ENCODE data around the gene CYRIA.

The CYRIA gene

DNA sequence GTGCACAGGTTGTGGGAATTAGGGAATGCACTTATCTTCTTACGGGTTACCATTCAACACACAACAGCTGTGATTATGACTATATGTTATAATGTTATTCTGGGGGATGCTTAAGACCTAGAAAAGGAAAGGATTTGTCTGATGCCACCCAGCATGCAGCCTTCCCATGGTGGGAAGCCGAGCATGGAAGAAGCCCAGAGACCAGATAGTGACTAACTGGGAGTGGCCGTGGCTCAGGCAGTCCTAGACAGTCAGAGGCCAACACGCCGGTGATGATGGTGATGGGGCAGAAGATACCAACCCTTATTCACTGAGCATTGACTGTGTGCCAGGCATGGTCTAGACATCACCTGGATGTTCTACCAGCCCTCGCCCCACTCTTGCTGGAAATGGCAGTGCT lies 35.9 kb downstream of the CYRIA start:
- Mint-ChIP-seq H3K9me3 (no peaks in the 10 kb centered on the region), H3K4me3 (no peak overlapping the region), H3K27ac (no peak overlapping the region), H3K27me3 (peaks cover 56% of the 10 kb centered on the region), H3K4me1 (peaks cover 14% of the 10 kb centered on the region)
- DNase-seq (no peak), ATAC-seq (no peak)

DNA sequence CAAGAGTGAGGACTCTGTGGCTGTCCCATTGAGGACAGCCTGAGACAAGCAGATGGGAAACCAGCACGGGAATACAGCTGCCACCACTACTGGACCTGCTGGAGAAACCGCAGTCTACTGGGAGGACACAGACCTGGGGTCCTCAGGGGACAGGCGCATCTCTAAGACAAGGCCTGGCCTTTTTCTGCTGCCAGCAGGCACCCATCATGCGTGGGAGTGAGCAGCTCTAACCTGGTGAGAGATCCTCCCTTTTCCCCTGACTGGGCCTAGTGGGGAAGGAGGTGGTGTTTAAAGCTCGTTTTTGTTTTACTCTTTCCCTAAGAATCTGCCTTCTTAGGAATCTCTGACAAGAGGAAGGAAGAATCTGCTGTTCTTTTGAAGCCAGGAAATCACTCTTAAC lies 36.6 kb downstream of the CYRIA start:
- DNase-seq (no peak), ATAC-seq (no peak)
- Mint-ChIP-seq H3K27ac (no peak overlapping the region), H3K4me1 (peaks cover 14% of the 10 kb centered on the region), H3K4me3 (no peak overlapping the region), H3K9me3 (no peaks in the 10 kb centered on the region), H3K27me3 (peaks cover 48% of the 10 kb centered on the region)

- DNase-seq, result no peak
- Mint-ChIP-seq H3K4me1 (peaks cover 19% of the 10 kb centered on the region), H3K4me3 (no peak overlapping the region), H3K9me3 (no peaks in the 10 kb centered on the region), H3K27me3 (peaks cover 41% of the 10 kb centered on the region), H3K27ac (no peak overlapping the region)
- ATAC-seq, result peak; percentile 26
Measured at GRCh38 chr2:16628314-16628713, 37.3 kb downstream of the CYRIA start.

DNA sequence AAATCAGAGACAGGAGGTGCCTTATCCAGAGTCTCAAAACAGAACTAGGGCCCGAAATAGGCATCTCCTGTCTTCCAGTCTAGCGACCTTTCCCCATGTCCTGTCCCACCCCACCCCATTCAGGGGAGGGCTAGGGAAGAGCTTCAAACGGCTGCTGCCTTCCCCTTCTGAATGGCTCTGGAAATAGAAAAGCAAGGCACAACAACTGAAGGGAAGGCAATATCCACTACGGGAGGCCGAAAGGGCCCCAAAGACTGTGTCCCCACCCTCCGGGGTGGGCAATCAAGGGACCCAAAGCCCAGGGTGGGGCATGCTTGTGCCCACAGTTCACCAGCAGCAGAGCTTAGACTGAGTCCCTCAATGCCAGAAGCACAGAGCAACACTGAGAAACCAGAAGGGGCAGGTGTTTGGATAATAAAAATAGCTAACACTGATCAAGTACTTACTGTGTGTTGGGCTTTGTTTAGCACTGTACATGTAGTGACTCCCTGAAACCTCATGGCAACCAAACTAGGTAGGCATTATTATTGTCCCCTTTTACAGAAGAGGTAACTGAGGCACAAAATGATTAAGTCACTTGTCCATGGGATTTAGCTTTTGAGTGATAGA lies 38.5 kb downstream of the CYRIA start:
- Mint-ChIP-seq H3K4me3 (no peak overlapping the region), H3K4me1 (peaks cover 19% of the 10 kb centered on the region), H3K27me3 (peaks cover 40% of the 10 kb centered on the region), H3K9me3 (no peaks in the 10 kb centered on the region), H3K27ac (peak overlapping the region in 1 of 2 donors; percentile 77)
- ATAC-seq (no peak), DNase-seq (no peak)

GRCh38 chr2:16626497-16626896 lies 39.1 kb downstream of the CYRIA start:
- ATAC-seq, result no peak
- no peak for DNase-seq
- no peaks in the 10 kb centered on the region for H3K9me3 Mint-ChIP-seq
- no peak overlapping the region for H3K4me3 Mint-ChIP-seq
- peak overlapping the region in 1 of 2 donors; percentile 77 for H3K27ac Mint-ChIP-seq
- H3K27me3 Mint-ChIP-seq, result peaks cover 40% of the 10 kb centered on the region
- H3K4me1 Mint-ChIP-seq, result peaks cover 19% of the 10 kb centered on the region

GRCh38 chr2:16625759-16626158 lies 39.9 kb downstream of the CYRIA start:
- Mint-ChIP-seq H3K27ac (no peak overlapping the region), H3K4me3 (no peak overlapping the region), H3K27me3 (peaks cover 38% of the 10 kb centered on the region), H3K9me3 (no peaks in the 10 kb centered on the region), H3K4me1 (peaks cover 19% of the 10 kb centered on the region)
- ATAC-seq (no peak), DNase-seq (no peak)

- Mint-ChIP-seq H3K27me3 (peaks cover 37% of the 10 kb centered on the region), H3K4me3 (no peak overlapping the region), H3K27ac (peak overlapping the region in 1 of 2 donors; percentile 86), H3K4me1 (peaks cover 19% of the 10 kb centered on the region), H3K9me3 (no peaks in the 10 kb centered on the region)
- no peak for ATAC-seq
- no peak for DNase-seq
Measured at GRCh38 chr2:16625201-16625729, 40.4 kb downstream of the CYRIA start.

DNA sequence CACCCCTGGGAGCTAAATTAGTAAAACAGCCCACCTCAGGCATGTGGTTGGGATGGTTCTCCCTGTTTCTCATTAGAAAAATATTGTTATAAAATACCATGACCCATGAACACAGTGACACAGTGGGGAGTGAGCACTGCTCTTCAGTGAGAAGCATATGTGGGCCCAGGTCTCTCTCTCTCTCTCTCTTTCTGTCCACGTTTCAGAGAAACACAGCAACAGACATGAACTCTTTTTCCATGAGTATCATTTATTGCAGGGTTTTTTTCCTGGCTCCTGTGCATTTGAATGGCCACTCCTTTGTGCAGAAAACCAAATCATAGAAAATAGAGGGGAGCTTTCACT lies 41.2 kb downstream of the CYRIA start:
- H3K27me3 Mint-ChIP-seq, result peaks cover 28% of the 10 kb centered on the region
- ATAC-seq (no peak), DNase-seq (no peak)
- H3K9me3 Mint-ChIP-seq, result no peaks in the 10 kb centered on the region
- no peak overlapping the region for H3K27ac Mint-ChIP-seq
- H3K4me1 Mint-ChIP-seq, result peaks cover 19% of the 10 kb centered on the region
- H3K4me3 Mint-ChIP-seq, result no peak overlapping the region

GRCh38 chr2:16623564-16624435 lies 41.8 kb downstream of the CYRIA start:
- Mint-ChIP-seq H3K27ac (no peak overlapping the region), H3K9me3 (no peaks in the 10 kb centered on the region), H3K4me1 (peaks cover 19% of the 10 kb centered on the region), H3K27me3 (peaks cover 22% of the 10 kb centered on the region), H3K4me3 (no peak overlapping the region)
- ATAC-seq, result no peak
- no peak for DNase-seq

- H3K9me3 Mint-ChIP-seq, result no peaks in the 10 kb centered on the region
- no peak overlapping the region for H3K27ac Mint-ChIP-seq
- DNase-seq (no peak), ATAC-seq (no peak)
- H3K4me1 Mint-ChIP-seq, result peaks cover 19% of the 10 kb centered on the region
- peaks cover 21% of the 10 kb centered on the region for H3K27me3 Mint-ChIP-seq
- H3K4me3 Mint-ChIP-seq, result no peak overlapping the region
Measured at GRCh38 chr2:16623031-16623430, 42.6 kb downstream of the CYRIA start.

GRCh38 chr2:16622399-16622968 lies 43.1 kb downstream of the CYRIA start:
- Mint-ChIP-seq H3K4me3 (no peak overlapping the region), H3K27ac (no peak overlapping the region), H3K4me1 (peaks cover 19% of the 10 kb centered on the region), H3K9me3 (no peaks in the 10 kb centered on the region), H3K27me3 (peaks cover 17% of the 10 kb centered on the region)
- no peak for DNase-seq
- ATAC-seq, result no peak

DNA sequence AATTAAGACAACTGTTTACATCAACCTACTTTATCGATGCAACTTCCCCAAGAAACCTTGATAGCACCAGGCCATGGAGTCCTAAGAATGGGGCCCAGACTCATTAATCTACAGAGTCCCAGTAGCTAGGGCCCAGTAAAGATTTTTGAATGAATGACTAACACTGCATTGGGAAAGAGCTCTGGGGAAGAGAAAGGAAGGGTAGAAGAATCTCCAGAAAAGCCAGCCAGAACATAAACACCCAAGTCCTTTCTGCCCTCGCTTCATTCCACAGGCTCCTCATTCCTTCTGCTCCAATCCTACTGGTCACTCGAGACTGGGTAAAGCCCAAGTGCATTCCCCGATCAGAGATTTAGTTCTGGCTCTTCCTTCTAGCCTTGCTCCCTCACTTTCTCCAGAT lies 44.3 kb downstream of the CYRIA start:
- H3K4me1 Mint-ChIP-seq, result peaks cover 19% of the 10 kb centered on the region
- no peaks in the 10 kb centered on the region for H3K9me3 Mint-ChIP-seq
- no peak for DNase-seq
- no peak for ATAC-seq
- H3K27ac Mint-ChIP-seq, result no peak overlapping the region
- peaks cover 11% of the 10 kb centered on the region for H3K27me3 Mint-ChIP-seq
- no peak overlapping the region for H3K4me3 Mint-ChIP-seq

DNA sequence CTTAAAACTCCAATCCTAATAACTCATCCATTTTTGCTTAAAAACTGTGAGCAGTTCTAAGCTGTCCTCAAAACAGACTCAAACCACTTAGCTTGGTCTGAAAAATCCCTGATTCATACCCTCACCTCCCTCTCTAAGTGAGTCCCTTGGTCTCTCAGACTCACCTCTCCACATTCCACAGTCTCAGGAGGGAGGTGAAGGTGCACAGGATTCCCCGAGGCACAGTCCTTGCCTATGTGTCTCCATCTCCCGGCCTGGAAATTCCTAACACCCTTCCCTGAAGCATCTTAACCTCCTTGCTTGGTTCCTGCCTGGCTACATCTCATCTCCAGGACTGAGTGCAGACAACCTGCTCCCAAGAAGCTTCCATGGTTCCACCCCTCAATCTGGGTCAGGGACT lies 45.0 kb downstream of the CYRIA start:
- Mint-ChIP-seq H3K27me3 (peaks cover 15% of the 10 kb centered on the region), H3K4me1 (peaks cover 14% of the 10 kb centered on the region), H3K4me3 (no peak overlapping the region), H3K9me3 (no peaks in the 10 kb centered on the region), H3K27ac (no peak overlapping the region)
- ATAC-seq (no peak), DNase-seq (no peak)

- Mint-ChIP-seq H3K27me3 (peaks cover 17% of the 10 kb centered on the region), H3K4me1 (peaks cover 5% of the 10 kb centered on the region), H3K4me3 (no peak overlapping the region), H3K9me3 (no peaks in the 10 kb centered on the region), H3K27ac (no peak overlapping the region)
- ATAC-seq (no peak), DNase-seq (no peak)
Measured at GRCh38 chr2:16619576-16620245, 45.9 kb downstream of the CYRIA start.

DNA sequence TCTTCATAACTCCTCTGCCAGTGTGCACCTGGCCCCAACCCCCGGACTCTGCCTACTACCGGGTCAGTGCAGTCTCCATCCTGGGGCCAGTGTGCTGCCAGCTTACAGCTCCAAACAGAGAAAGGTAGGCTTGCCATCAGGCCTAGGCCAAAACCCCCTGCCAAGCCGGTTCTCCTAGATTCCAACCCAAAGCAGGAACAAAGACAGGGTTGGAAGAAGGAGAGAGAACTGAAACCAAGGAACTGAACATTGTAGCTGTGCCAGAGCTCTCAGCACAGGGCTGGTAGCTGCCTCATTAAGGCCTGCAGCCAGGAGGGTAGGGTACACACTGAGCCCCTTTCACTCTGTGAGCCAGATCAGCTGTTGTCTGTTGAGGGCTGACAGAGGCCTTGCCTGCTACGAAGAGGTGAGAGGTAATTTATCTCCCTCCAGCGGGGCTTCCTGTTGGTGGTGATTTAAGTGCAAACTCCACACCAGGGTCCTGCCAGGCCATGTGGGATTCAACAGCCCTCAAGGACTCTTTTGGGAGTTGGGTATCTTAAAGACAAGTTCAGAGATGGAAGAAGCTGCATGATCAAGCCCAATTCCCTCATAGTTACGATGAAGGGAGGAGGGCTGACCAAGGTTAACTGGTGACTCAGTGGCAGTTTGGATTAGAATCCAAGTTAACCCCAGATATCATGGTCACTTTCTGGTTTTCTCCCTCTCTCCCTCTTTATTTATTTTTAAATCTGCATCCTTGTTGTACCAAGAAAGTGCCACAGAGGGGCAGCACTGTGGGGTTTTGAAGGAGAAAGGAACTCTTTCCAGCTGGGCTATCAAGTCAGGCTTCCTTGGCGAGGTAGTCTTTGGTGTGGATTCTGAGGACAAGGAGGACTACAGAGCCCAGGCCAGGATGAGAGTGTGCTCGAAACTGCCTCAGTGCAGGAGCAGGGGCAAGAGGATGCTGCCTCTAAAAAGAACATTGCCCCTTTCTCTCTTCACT lies 48.1 kb downstream of the CYRIA start:
- DNase-seq (no peak), ATAC-seq (no peak)
- H3K27me3 Mint-ChIP-seq, result peaks cover 32% of the 10 kb centered on the region
- no peak overlapping the region for H3K4me3 Mint-ChIP-seq
- H3K4me1 Mint-ChIP-seq, result no peaks in the 10 kb centered on the region
- no peak overlapping the region for H3K27ac Mint-ChIP-seq
- no peaks in the 10 kb centered on the region for H3K9me3 Mint-ChIP-seq

Measured in stimulated activated naive CD8-positive, alpha-beta T cell treated with anti-CD3 and anti-CD28 coated beads, Interleukin-15, amount 100 ng/mL, for 72 hours (primary cell).